HG02759 (cell line): Measurements from ENCODE around the gene RXFP1.

Experiments
- ATAC-seq: cut with Tn5 transposase; IDR thresholded peaks from one replicate; pipeline ENCODE4 v1.9.1; 2021; ENCODE audit warnings: mild to moderate bottlenecking, moderate library complexity; ENCODE audit not compliant: unreplicated experiment

The RXFP1 gene

DNA sequence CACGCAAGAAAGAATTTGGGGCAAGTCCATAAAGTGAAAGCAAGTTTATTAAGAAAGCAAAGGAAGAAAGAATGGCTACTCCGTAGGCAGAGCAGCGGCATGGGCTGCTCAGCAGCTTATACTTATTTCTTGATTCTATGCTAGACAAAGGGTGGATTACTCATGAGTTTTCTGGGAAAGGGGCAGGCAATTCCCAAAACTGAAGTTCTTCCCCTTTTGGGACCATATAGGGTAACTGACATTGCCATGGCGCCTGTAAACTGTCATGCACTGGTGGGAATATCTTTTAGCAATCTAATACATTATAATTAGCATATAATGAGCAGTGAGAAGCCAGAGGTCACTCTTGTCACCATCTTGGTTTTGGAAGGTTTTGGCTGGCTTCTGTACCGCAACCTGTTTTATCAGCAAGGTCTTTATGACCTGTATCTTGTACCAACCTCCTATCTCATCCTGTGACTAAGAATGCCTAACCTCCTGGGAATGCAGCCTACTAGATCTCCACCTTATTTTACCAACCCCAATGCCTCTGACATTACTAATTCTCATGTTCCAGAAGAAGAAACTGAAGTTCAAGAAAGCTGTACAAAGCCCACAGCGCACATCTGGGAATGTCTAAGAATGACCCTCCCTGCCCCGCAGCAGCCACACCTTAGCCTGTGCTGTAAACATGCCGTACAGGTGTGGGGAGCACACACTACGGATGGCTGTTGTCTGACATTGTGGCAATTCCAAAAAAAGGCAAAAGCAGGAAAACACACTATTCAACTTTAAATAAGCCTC is 18.6 kb downstream of the RXFP1 start:
- ATAC-seq, result no peak

DNA sequence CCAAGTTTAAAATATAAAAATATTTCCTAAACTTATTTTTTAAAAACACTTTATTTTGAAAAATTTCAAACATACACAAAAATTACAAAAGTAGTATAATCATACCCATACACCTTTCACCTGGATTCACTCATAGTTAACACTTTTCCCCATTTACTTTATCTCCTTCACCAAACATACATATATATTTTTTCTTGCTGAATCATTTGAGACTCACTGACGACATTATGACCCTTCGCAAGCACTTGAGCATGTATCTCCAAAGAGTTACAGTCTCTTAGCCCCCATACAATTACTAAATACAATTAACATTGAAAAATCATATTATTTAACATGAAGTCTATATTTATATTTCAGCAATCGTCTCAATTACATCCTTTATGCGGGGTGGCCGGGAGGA is 19.8 kb downstream of the RXFP1 start:
- no peak for ATAC-seq

DNA sequence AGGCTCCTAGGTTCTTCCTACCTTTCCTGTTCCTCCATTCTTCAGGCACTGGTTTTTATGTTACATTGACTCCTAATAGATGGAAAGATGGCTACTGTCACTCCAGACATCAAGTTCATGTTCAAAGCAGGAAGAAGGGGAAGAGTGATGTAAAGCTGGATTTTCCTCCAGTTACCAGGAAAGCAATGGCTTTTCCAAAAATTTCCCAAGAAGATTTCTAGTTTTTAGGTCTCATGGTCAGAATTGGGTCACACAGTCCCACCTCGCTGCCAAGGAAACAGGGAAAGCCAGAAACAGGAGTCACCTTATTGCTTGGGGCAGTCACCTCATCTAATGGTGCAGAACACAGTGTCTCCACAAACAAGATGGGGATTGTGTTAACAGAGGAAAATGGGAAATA is 21.5 kb downstream of the RXFP1 start:
- ATAC-seq, result no peak

GRCh38 chr4:158544141-158544540 is 22.5 kb downstream of the RXFP1 start:
- ATAC-seq, result no peak

DNA sequence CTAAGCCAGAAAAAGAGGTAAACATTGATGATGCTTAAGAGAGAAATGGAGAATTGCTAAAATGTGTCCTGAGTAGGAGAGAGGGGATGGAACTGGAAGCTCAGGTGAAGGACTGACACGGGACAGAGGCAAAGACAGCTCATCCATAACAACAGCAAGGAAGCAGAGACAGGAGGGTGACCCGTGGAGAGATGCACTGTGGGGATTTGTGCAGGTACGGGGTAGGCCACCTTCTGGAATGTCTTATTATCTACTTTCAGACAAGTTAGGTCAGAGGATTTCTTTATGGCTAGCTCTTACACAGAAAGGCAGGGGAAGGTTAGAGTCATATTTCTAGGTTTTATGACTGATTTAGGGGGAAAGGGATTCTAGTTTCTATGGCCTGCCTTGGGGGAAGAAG is 31.7 kb downstream of the RXFP1 start:
- no peak for ATAC-seq

DNA sequence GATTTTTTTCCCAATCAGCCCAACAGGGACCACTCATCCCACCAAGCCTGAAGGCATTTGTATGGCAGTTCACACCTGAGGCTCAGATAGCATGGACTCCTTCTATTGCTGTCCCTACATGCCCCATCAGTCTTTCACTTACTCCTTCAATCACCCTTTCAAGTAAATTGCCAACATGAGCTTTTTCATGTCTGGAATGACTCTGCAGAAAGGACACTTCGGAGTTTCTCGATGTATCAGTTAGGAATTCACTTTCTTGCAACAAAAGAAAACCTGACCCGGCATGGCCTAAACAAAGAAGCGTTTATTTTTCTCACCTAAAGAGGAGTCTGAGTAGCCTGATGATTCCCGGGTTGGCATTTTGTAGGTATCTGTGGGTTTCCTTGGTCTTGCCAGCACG is 38.6 kb downstream of the RXFP1 start:
- ATAC-seq, result no peak

GRCh38 chr4:158566860-158567259 is 45.2 kb downstream of the RXFP1 start:
- no peak for ATAC-seq

DNA sequence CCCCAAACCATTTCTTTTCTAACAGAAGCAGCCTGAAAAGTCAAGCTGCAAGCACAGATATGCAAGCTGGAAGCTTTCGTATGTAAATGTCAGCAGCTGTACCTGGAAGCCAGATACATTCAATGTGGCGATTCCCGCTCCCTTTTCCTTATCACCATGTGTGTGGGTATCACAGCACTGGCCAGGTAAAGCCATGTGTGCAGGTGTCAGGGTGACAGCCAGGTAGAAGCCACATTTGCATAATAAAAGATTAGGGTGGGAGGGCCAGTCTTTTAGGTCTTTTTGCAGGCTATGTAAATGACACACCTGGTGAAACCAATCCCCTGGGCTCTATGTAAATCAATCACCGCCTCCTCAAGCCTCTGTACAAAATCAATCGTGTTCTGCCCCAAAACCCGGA is 50.1 kb downstream of the RXFP1 start:
- ATAC-seq, result no peak

DNA sequence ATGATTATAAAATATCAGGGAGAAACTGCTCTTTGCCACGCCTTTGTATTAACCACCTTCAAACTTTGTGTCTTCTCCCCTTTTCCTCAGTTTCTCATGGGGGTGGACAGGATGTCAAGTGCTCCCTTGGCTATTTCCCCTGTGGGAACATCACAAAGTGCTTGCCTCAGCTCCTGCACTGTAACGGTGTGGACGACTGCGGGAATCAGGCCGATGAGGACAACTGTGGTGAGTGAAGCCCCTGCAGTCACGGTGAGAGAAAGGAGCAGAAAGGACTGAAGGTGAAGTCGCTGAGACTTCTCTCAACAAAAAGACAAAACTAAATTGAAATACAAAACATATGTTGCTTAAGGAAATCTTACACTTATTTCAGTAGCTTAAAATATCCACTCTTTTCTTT is 50.9 kb downstream of the RXFP1 start:
- no peak for ATAC-seq

DNA sequence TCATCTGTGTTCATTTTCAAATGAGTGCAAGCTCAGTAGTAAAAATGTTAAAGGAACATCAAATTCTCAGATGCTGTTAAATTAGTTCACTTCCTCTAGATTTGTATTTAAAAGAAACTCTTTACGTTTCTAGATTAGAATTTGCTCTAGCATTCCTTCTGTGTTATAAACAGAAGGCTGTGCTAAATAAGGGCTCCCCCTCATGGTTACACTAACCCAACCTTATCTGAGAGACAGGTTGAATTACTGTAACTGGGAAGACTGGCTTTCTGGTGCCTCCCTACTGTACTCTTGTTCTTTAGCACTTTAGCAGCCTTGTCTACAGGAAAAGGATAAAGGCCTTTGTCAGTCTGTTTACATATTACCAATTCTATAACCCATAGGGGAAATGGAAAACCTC is 56.8 kb downstream of the RXFP1 start:
- no peak for ATAC-seq

DNA sequence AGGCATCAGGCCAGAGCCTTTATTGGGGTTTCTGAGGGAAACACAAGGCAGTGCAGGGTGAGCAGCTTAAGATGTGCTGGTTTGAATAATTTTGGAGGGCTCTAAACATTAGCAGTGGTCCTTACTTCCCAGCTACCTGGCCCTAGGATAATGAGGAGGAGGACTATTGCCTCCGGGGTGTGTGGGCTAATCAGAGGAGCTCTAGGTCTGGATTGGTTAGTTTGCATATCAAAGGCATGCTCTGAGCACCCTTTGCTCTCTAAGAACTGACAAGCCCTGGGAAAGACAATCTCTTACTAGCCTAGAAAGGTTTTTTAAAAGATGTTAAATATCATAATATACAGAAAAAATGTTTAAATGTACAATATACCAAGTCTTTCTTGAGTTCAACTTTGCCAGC is 58.4 kb downstream of the RXFP1 start:
- no peak for ATAC-seq

DNA sequence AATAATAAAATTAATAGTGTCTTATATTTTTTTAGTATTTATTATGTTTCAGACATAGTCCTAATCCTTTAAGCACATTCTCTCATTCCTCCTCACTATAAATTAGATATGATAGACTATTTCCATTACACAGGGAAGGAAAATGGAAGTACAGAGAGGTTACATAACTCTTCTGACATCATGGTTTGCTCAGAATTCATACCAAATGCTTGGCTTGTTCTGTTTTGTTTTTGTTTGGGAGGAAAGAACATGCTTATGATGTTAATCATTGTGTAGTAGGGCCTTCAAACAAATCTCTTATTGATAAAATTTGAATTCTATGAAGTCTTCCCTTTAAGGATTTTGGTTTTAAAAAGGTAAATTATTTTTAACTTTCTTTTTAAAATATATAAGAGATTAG is 59.5 kb downstream of the RXFP1 start:
- no peak for ATAC-seq

- ATAC-seq, result no peak
Observed at GRCh38 chr4:158586881-158587280, 65.2 kb downstream of the RXFP1 start.

GRCh38 chr4:158588285-158588684 is 66.6 kb downstream of the RXFP1 start:
- ATAC-seq, result no peak

- no peak for ATAC-seq
Observed at GRCh38 chr4:158588777-158589176, 67.1 kb downstream of the RXFP1 start.

- ATAC-seq, result no peak
Observed at GRCh38 chr4:158590306-158590705, 68.6 kb downstream of the RXFP1 start.

- no peak for ATAC-seq
Observed at GRCh38 chr4:158590824-158591223, 69.1 kb downstream of the RXFP1 start.

- no peak for ATAC-seq
Observed at GRCh38 chr4:158597879-158598596, 76.4 kb downstream of the RXFP1 start.

GRCh38 chr4:158599150-158599549 is 77.5 kb downstream of the RXFP1 start:
- ATAC-seq, result no peak

DNA sequence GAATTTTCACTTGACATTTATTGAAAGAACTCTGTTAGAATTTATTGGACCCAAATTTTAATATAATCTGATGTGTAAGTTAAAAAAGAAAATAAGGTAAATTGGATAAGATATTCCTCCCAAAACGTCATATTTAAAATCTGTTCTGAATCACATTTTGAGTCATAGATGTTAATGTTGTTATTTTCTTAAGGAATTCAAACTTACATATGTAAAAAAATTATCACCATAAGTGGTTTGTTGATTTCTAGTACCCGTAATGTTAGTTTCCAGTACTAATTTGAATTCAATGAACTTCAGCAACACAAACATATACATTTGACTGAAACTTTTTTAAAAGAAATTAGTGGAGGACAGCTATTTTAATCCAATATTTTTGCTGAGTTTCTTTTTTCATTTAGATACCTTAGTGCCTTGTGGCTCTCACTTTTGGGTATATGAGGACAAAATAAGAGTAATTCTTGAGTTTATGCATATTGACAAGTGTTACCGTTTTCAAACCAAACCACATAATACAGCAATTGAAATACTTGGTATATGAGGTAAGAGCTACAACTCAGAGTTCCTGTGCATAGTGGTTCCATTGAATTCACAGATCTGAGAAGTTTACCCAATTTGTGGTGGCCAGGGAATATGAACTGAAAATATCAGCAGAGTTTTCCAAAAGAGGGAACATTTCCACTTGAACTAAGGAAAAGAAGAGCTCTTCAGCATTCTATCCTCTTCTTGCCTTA is 78.2 kb downstream of the RXFP1 start:
- ATAC-seq, result no peak

DNA sequence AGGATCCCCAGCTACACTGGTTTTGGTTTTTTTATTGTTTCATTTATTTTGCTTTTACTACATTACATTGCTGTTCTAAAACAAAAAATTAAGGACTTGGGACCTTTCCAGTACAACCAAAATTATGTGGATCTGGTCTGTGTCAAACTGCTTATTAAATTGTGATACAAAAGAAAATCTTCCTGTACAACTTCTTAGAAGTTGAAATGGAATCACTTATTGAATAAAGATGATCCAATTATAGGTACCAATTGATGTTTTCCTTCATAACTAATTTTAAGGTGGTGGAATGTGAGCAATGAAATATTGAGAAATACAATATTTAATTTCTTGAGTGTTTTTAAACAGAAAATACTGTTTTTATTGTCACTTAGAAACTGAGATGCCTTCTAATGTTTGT is 82.7 kb downstream of the RXFP1 start:
- no peak for ATAC-seq

DNA sequence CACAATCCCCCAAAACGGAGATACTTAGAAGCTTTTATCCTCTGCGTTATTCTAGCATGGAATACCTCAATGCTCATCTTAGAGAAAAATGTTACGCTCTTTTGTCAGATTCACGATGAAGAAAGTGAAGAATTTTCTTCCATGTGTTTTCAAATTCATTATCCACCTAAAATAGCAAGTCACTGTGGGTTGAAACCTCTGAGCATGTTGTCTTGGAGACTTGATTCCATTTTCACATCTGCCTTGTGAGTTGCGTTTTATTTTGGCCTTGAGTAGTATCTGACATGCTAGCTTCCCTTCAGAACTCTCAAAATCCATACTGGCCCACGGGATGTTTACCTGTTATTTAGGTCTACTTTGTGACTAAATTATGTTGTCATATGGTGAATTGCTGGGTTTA is 83.7 kb downstream of the RXFP1 start:
- ATAC-seq, result no peak
